KOPT-K1 (cell line): ENCODE results near the gene FKTN.
"Not testable (repeated sequence)": the region's sequence is repeated elsewhere in the genome, so short reads cannot be mapped to it uniquely, and the experiment has no call there.

ENCODE experiments used
- H3K27ac ChIP-seq: fragments of 200-600 bp; sonication (generic); 2 replicates; pipeline ENCODE4 v1.5.1; 2016; ENCODE audit warnings: antibody characterized with exemption, mild to moderate bottlenecking, low read depth, low read length; ENCODE audit not compliant: poor library complexity, severe bottlenecking
- H3K36me3 ChIP-seq: fragments of 200-600 bp; sonication (generic); 2 replicates; pipeline ENCODE4 v1.5.1; 2017; ENCODE audit warnings: antibody characterized with exemption, mild to moderate bottlenecking, low read length, moderate library complexity; ENCODE audit not compliant: insufficient read depth
- H3K9me3 ChIP-seq: fragments of 200-600 bp; sonication (generic); 2 replicates; pipeline ENCODE4 v1.5.1; 2017; ENCODE audit warnings: antibody characterized with exemption, low read length, mild to moderate bottlenecking; ENCODE audit not compliant: insufficient read depth, poor library complexity, severe bottlenecking

FKTN gene

DNA sequence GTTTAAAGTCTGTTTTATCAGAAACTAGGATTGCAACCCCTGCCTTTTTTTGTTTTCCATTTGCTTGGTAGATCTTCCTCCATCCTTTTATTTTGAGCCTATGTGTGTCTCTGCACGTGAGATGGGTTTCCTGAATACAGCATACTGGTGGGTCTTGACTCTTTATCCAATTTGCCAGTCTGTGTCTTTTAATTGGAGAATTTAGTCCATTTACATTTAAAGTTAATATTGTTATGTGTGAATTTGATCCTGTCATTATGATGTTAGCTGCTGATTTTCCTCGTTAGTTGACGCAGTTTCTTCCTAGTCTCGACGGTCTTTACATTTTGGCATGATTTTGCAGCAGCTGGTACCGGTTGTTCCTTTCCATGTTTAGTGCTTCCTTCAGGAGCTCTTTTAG lies 22.0 kb downstream of the FKTN start:
- not testable (repeated sequence) for H3K36me3 ChIP-seq, H3K9me3 ChIP-seq, H3K27ac ChIP-seq

- not testable (repeated sequence) for H3K27ac ChIP-seq, H3K36me3 ChIP-seq, H3K9me3 ChIP-seq
These were observed 23.6 kb downstream of the FKTN start for GRCh38 chr9:105581550-105581949.

DNA sequence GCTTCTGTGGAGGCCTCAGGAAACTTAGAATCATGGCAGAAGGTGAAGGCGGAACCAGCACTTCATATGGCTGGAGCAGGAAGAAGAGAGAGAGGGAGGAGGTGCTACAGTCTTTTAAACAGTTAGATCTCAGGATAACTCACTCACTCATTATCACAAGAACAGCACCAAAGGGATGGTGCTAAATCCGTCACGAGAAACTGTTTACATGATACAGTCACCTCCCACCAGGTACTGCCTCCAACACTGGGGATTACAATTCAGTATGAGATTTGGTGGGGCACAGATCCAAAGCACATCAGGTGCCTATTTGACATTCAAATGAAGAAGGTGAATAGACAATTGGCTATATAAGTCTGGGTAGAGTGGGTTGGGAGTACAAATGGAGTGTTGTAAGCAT lies 35.2 kb downstream of the FKTN start:
- H3K9me3 ChIP-seq, result peaks cover 20% of the 10 kb centered on the region
- H3K27ac ChIP-seq, result no peak overlapping the region
- peaks cover 19% of the 10 kb centered on the region for H3K36me3 ChIP-seq

GRCh38 chr9:105608721-105609598 lies 51.0 kb downstream of the FKTN start:
- no peak overlapping the region for H3K27ac ChIP-seq
- H3K9me3 ChIP-seq, result no peaks in the 10 kb centered on the region
- H3K36me3 ChIP-seq, result no peaks in the 10 kb centered on the region

GRCh38 chr9:105621001-105621400 lies 63.1 kb downstream of the FKTN start:
- Histone ChIP-seq H3K36me3 (no peaks in the 10 kb centered on the region), H3K9me3 (no peaks in the 10 kb centered on the region), H3K27ac (no peak overlapping the region)

- Histone ChIP-seq H3K36me3 (no peaks in the 10 kb centered on the region), H3K9me3 (no peaks in the 10 kb centered on the region), H3K27ac (no peak overlapping the region)
These were observed 67.2 kb downstream of the FKTN start for GRCh38 chr9:105625088-105625487.

DNA sequence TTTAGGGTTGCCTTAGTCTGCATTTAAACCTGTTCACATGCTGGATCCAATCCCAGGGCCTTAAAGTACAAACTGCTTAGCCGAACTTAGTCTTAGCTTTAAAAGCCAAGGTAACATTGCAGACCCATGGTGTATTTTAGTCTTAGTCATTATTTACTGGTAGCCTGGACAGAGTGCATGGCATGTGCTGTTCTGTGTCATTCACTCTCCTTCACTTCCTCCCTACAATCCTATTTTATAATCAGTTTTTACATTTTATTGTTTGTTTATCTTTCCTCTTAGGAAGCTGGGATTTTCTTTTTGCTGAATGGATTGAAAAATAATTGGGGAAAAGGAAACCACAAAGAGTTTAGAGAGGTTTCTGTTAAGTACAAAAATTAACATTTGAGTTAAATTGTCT lies 74.9 kb downstream of the FKTN start:
- Histone ChIP-seq H3K36me3 (no peaks in the 10 kb centered on the region), H3K9me3 (no peaks in the 10 kb centered on the region), H3K27ac (no peak overlapping the region)

DNA sequence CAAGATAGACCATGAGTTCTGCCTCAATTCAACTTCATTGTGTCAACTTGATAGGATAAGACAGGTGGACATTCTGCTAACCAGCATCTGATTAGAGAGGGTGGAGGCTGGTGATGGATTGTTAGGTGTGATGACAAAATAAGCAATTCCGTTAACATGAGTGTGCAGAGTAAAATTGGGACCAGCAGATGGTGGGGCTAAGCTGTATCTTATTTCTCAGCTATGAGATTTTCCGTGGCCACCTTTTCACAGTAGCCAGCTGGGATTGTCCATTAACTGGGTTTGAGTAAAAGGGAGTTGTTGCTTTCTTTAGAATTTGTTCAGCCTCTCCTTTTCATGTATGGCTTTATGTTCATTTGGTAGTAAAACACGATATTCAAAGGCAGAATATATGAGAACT lies 75.5 kb downstream of the FKTN start:
- Histone ChIP-seq H3K9me3 (no peaks in the 10 kb centered on the region), H3K27ac (no peak overlapping the region), H3K36me3 (no peaks in the 10 kb centered on the region)

- Histone ChIP-seq H3K27ac (no peak overlapping the region), H3K36me3 (no peaks in the 10 kb centered on the region), H3K9me3 (no peaks in the 10 kb centered on the region)
These were observed 78.4 kb downstream of the FKTN start for GRCh38 chr9:105636331-105636730.

GRCh38 chr9:105637787-105638395 lies 80.0 kb downstream of the FKTN start:
- Histone ChIP-seq H3K36me3 (no peaks in the 10 kb centered on the region), H3K27ac (no peak overlapping the region), H3K9me3 (no peaks in the 10 kb centered on the region)

DNA sequence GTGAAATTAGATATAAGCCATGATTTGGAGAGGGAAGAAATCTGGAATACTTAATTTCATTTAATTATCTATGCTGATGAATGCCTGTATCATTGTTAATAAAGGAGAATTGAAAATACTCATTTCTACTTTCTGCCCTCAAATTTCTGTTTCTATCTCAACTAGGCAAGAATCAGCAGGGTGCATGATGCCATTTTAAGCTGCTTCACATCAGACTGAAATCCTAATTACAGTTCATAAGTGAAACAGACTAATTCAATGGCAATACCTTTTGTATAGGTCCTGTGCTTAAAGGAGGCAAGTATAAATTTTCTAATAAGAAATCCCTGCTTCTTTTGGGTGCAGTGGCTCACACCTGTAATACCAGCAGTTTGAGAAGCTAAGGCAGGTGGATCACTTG lies 82.0 kb downstream of the FKTN start:
- no peaks in the 10 kb centered on the region for H3K9me3 ChIP-seq
- no peaks in the 10 kb centered on the region for H3K36me3 ChIP-seq
- no peak overlapping the region for H3K27ac ChIP-seq

- H3K9me3 ChIP-seq, result no peaks in the 10 kb centered on the region
- H3K27ac ChIP-seq, result no peak overlapping the region
- H3K36me3 ChIP-seq, result no peaks in the 10 kb centered on the region
These were observed 85.9 kb downstream of the FKTN start for GRCh38 chr9:105643795-105644194.

GRCh38 chr9:105646879-105647594 lies 89.1 kb downstream of the FKTN start:
- Histone ChIP-seq H3K9me3 (no peaks in the 10 kb centered on the region), H3K36me3 (no peaks in the 10 kb centered on the region), H3K27ac (no peak overlapping the region)

- H3K27ac ChIP-seq, result no peak overlapping the region
- no peaks in the 10 kb centered on the region for H3K9me3 ChIP-seq
- no peaks in the 10 kb centered on the region for H3K36me3 ChIP-seq
These were observed 89.8 kb downstream of the FKTN start for GRCh38 chr9:105647595-105648349.

DNA sequence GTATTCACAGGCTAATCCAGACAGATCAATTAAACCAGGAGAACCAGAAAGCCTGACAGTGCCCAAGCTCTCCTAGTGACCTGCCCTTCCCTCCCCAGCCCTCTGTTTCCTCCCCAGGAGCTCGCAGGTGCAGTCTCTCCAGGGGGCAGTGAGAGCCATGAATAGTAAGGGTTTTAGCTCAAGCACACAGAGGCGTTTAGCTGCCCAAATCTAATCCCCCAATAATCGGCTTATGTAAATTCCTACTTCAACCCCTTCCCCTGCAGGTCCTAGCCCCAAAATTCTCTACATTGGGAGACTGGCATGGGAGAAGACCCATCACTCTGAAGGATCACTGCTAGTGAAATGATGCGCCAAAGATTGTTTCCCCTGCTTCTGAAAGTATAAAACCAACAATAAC lies 93.9 kb downstream of the FKTN start:
- Histone ChIP-seq H3K9me3 (no peaks in the 10 kb centered on the region), H3K36me3 (no peaks in the 10 kb centered on the region), H3K27ac (no peak overlapping the region)
